Measurements from ENCODE around the gene GRN. TPM values are rescaled to one million over a fixed set of nuclear protein-coding genes. Genes with fewer than 3 reads are reported as not detected.

The GRN gene
- total RNA-seq, 1 experiment from 2014 or later = 206 TPM

GRCh38 chr17:44352828-44353671 lies 7.9 kb downstream of the GRN start:
- intact Hi-C loops (cut with micrococcal nuclease) = no loop called here
- TF ChIP-seq ZFX (IDR thresholded peaks at IDR 0.05) (no peak), SP1 (IDR thresholded peaks at IDR 0.05; ENCODE audit: low read depth) (no peak), RAD21 (IDR thresholded peaks at IDR 0.05; ENCODE audit: low read depth) (no peak), CBX3 (IDR thresholded peaks at IDR 0.05; ENCODE audit: low read depth) (no peak), POLR2AphosphoS5 (IDR thresholded peaks at IDR 0.05; ENCODE audit: low read depth, low read length) (peak; percentile 9; the same call in 1 of the 2 replicates), JUND (IDR thresholded peaks at IDR 0.05) (no peak), EZH2phosphoT487 (IDR thresholded peaks at IDR 0.05; ENCODE audit: borderline replicate concordance) (no peak)
- TF ChIP-seq, protein P1, sequence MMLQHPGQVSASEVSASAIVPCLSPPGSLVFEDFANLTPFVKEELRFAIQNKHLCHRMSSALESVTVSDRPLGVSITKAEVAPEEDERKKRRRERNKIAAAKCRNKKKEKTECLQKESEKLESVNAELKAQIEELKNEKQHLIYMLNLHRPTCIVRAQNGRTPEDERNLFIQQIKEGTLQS (IDR thresholded peaks at IDR 0.05) = no peak

DNA sequence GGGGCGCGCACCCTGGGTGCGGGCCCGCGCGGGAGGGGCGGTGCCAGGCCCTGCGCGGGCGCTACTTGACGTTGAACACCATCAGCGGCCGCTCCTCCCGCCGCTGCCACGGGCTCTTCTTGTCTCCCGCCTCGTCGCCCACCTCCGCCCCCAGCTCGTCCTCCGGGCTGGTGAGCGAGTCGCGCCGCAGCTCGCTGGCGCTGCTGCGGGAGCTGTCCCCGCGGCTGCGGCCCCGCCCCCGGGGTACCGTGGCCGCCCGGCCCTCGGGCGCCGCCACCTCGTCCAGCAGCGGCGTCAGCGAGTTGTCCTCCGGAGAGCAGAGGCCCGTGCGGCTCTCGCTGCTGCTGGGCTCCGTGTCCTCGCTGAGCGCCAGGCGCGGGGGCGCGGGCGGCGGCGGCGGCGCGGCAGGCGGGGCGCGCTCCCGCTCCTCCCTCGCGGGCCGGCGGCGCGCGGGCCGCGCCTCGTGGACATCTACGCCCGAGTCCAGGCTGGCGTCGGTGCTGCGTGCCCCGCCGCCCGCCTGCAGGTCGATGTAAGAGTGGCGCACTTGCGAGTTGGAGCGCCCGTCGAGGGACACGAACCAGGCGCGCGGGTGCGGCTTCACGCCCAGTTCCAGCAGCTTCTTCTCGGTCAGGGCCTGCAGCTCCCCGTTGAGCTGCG lies 8.7 kb downstream of the GRN start:
- ATAC-seq = no peak
- no peak for TF ChIP-seq REST (IDR thresholded peaks at IDR 0.05; ENCODE audit: low read depth)
- TF ChIP-seq, protein P2, sequence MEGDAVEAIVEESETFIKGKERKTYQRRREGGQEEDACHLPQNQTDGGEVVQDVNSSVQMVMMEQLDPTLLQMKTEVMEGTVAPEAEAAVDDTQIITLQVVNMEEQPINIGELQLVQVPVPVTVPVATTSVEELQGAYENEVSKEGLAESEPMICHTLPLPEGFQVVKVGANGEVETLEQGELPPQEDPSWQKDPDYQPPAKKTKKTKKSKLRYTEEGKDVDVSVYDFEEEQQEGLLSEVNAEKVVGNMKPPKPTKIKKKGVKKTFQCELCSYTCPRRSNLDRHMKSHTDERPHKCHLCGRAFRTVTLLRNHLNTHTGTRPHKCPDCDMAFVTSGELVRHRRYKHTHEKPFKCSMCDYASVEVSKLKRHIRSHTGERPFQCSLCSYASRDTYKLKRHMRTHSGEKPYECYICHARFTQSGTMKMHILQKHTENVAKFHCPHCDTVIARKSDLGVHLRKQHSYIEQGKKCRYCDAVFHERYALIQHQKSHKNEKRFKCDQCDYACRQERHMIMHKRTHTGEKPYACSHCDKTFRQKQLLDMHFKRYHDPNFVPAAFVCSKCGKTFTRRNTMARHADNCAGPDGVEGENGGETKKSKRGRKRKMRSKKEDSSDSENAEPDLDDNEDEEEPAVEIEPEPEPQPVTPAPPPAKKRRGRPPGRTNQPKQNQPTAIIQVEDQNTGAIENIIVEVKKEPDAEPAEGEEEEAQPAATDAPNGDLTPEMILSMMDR (IDR thresholded peaks at IDR 0.05 in 2 of 3, conservative IDR thresholded peaks at IDR 0.05 in 1 of 3; ENCODE audit: borderline replicate concordance in 1 of 3, insufficient read depth in 1 of 3, low read depth in 2 of 3, low read length in 2 of 3) = no peak
- no peak for TF ChIP-seq JUND (IDR thresholded peaks at IDR 0.05)
- TF ChIP-seq EGR1 (IDR thresholded peaks at IDR 0.05; ENCODE audit: low read depth) = no peak
- no peak for TF ChIP-seq YY1 (IDR thresholded peaks at IDR 0.05; ENCODE audit: extremely low read depth, insufficient replicate concordance, low read depth, low read length)

More at GRCh38 chr17:44352828-44353671, 7.9 kb downstream of the GRN start:
- no peak overlapping the region for H3K27ac ChIP-seq (ENCODE audit: low read depth, low read length)
- H2AFZ ChIP-seq (ENCODE audit: low read depth, low read length, poor library complexity, severe bottlenecking) = no peak overlapping the region
- peaks cover 0 to 4% of the 10 kb centered on the region in 2 experiments; a peak in 1 of 4 replicates for H3K36me3 ChIP-seq (ENCODE audit: control insufficient read depth in 1 of 2, insufficient read depth in 2 of 2, low read length in 2 of 2)
- BruUV-seq (replicated peaks) = no TSS peak
- no peak for ATAC-seq
- no peaks in the 10 kb centered on the region for H3K9me3 ChIP-seq (ENCODE audit: control insufficient read depth in 1 of 2, insufficient read depth in 1 of 2, low read depth in 1 of 2, low read length in 2 of 2)
- H3K4me2 ChIP-seq (ENCODE audit: low read length) = no peak overlapping the region
- no peaks in the 10 kb centered on the region for H3K27me3 ChIP-seq (ENCODE audit: insufficient read depth, low read length)
- CTCF ChIA-PET = no interaction called here
- POLR2A ChIA-PET = no interaction called here
- RAD21 ChIA-PET (ENCODE audit: low non-redundant PET in 1 of 2, low total read pairs in 2 of 2, uncharacterized antibody in 2 of 2, unreplicated experiment in 2 of 2) = no interaction called here
- no peaks in the 10 kb centered on the region for H3K9me2 ChIP-seq (ENCODE audit: insufficient read depth)
- H3K4me3 ChIP-seq (replicated peaks in 1 of 2; ENCODE audit: low read depth in 1 of 2, low read length in 2 of 2) = no peak overlapping the region
- H4K20me1 ChIP-seq (ENCODE audit: insufficient read depth) = no peaks in the 10 kb centered on the region
- no peaks in the 10 kb centered on the region for H3K79me2 ChIP-seq (ENCODE audit: insufficient read depth, low read length)
- no peaks in the 10 kb centered on the region for H3K4me1 ChIP-seq (ENCODE audit: control insufficient read depth in 1 of 2, insufficient read depth in 2 of 2, low read length in 2 of 2)
- H3K9ac ChIP-seq (ENCODE audit: low read length) = no peak overlapping the region
- no peak for DNase-seq (ENCODE audit: low read depth, low spot score)

More for the DNA sequence above, 8.7 kb downstream of the GRN start:
- Histone ChIP-seq H3K4me3 (replicated peaks in 1 of 2; ENCODE audit: low read depth in 1 of 2, low read length in 2 of 2) (no peak overlapping the region), H3K9ac (ENCODE audit: low read length) (no peak overlapping the region), H3K36me3 (ENCODE audit: control insufficient read depth in 1 of 2, insufficient read depth in 2 of 2, low read length in 2 of 2) (peaks cover 0 to 4% of the 10 kb centered on the region in 2 experiments; a peak in 1 of 4 replicates), H4K20me1 (ENCODE audit: insufficient read depth) (no peaks in the 10 kb centered on the region), H3K9me2 (ENCODE audit: insufficient read depth) (no peaks in the 10 kb centered on the region), H3K4me2 (ENCODE audit: low read length) (no peak overlapping the region), H3K79me2 (ENCODE audit: insufficient read depth, low read length) (no peaks in the 10 kb centered on the region), H3K4me1 (ENCODE audit: control insufficient read depth in 1 of 2, insufficient read depth in 2 of 2, low read length in 2 of 2) (no peaks in the 10 kb centered on the region), H3K9me3 (ENCODE audit: control insufficient read depth in 1 of 2, insufficient read depth in 1 of 2, low read depth in 1 of 2, low read length in 2 of 2) (no peaks in the 10 kb centered on the region), H3K27ac (ENCODE audit: low read depth, low read length) (no peak overlapping the region), H2AFZ (ENCODE audit: low read depth, low read length, poor library complexity, severe bottlenecking) (no peak overlapping the region), H3K27me3 (ENCODE audit: insufficient read depth, low read length) (no peaks in the 10 kb centered on the region)
- ChIA-PET CTCF (no interaction called here), RAD21 (ENCODE audit: low non-redundant PET in 1 of 2, low total read pairs in 2 of 2, uncharacterized antibody in 2 of 2, unreplicated experiment in 2 of 2) (no interaction called here), POLR2A (no interaction called here)
- no TSS peak for BruUV-seq (replicated peaks)
- no peak for DNase-seq (ENCODE audit: low read depth, low spot score)
- intact Hi-C loops (cut with micrococcal nuclease) = no loop called here

Data from HCT116 (cell line).